ENCODE results near the gene GDA.
"Not testable (repeated sequence)": the region's sequence is repeated elsewhere in the genome, so short reads cannot be mapped to it uniquely, and the experiment has no call there.

Gene GDA

DNA sequence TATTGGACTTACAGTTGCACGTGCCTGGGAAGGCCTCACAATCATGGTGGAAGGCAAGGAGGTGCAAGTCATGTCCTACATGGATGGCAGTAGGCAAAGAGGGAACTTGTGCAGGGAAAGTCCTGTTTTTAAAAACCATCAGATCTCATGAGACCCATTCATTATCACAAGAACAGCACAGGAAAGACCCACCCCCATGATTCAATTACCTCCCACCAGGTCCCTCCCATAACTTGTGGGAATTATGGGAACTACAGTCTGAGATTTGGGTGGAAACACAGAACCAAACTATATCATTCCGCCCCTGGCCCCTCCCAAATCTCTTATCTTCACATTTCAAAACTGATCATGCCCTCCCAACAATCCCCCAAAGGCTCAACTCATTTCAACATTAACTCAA is 140.2 kb downstream of the GDA start:
- no peak for DNase-seq

DNA sequence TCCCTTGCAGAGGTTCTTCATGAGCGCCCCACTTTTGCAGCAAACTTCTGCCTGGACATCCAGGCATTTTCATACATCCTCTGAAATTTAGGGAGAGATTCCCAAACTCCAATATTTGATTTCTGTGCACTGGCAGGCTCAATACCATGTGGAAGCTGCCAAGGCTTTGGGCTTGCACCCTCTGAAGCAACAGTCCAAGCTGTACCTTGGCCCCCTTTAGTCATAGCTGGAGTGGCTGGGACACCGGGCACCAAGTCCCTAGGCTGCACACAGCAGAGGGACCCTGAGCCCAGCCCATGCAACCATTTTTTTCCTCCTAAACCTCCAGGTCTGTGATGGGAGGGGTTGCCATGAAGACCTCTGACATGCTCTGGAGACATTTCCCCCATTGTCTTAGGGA is 141.1 kb downstream of the GDA start:
- DNase-seq: no peak

- not testable (repeated sequence) for DNase-seq
Observed at GRCh38 chr9:72291576-72291975, 142.3 kb downstream of the GDA start.

DNA sequence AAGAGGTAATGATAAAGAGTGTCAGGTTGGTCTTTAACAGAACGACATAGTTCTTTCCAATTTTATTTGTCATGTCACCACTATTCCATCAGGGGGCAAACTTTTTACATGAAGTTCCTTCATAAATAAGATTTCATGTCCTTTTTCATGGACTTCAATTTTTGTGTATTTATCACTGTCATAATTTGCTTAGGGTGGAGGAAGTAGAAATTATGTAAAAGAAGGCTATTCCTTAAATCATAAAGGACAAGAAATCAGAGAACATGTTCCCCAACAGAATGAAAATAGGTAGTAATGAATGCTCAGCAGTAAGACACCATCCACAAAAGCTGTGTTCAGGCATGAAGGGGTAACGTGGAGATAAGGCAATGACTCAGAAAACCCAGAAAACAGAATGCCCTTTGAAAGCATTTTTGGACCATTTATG is 143.0 kb downstream of the GDA start:
- DNase-seq: peak; percentile 10

- no peak for DNase-seq
Observed at GRCh38 chr9:72292874-72293607, 143.8 kb downstream of the GDA start.

GRCh38 chr9:72294936-72295335 is 145.7 kb downstream of the GDA start:
- DNase-seq: no peak

DNA sequence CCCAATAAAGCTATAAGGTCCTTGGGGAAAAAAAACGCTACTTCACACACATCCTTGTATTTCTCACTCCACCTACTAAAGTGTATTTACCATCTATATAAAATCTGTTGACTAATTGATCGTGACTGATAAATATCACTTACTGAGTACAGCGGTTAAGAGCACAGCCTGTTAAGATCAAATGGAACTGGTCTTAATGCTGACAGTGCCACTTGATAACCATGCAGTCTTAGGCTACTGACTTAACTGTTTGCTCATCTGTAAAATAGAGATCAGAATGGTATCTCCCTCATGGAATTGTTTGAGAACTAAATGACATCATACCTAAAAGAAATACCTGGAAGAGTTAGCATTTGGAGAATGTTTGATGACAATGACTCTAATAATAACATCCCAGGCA is 148.3 kb downstream of the GDA start:
- DNase-seq: no peak

- DNase-seq: no peak
Observed at GRCh38 chr9:72299017-72299603, 149.9 kb downstream of the GDA start.

GRCh38 chr9:72300873-72301272 is 151.6 kb downstream of the GDA start:
- DNase-seq: no peak
